Measurements from ENCODE around the gene FLAD1.

The FLAD1 gene

DNA sequence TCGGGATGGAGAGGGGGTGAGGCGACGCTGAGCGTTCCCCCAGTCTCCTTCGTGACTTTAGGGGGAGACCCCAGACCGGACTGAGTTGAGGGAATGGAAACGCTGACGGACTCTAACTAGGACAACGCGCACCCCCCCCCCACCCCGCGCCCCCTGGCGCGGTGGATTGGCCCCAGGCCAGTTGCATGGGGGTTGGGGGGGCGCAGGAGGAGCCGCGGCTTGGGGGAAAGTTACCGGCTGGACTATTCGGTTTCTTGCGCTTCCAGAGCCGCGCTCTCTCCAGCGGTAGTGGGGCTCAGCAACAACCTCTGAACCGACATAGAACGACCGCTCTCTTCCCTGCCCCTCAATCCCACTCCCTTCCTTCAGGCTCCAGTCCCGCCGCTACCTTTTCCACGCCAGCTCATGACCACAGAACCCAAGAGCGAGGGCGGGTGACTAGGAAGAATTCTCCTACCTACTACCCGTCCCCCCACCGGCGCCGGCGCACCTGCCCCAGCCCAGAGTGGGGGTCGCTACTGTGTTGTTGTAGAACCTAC, 20.2 kb downstream of the FLAD1 start:
- Histone ChIP-seq H3K9me2 (replicated peaks; ENCODE audit: low read depth, low read length) (no peaks in the 10 kb centered on the region), H3K27me3 (ENCODE audit: insufficient read depth, low read length, poor library complexity, severe bottlenecking) (no peaks in the 10 kb centered on the region), H3K79me2 (ENCODE audit: insufficient read depth, low read length) (no peaks in the 10 kb centered on the region), H3K4me2 (ENCODE audit: low read depth, low read length, poor library complexity, severe bottlenecking) (peak overlapping the region; percentile 28), H2AFZ (ENCODE audit: low read length) (no peak overlapping the region), H4K20me1 (ENCODE audit: insufficient read depth, low read length, poor library complexity, severe bottlenecking) (no peaks in the 10 kb centered on the region), H3K9me3 (ENCODE audit: insufficient read depth, low read depth, low read length) (no peaks in the 10 kb centered on the region), H3F3A (ENCODE audit: low read depth) (peaks cover 15% of the 10 kb centered on the region), H3K36me3 (ENCODE audit: insufficient read depth, low read length) (no peaks in the 10 kb centered on the region), H3K9ac (ENCODE audit: low read depth, low read length, poor library complexity, severe bottlenecking) (no peak overlapping the region), H3K4me3 (ENCODE audit: low read length, poor library complexity, severe bottlenecking) (no peak overlapping the region), H3K4me1 (ENCODE audit: insufficient read depth, low read length, poor library complexity, severe bottlenecking) (peaks cover 38% of the 10 kb centered on the region)
- TF ChIP-seq, protein P1, sequence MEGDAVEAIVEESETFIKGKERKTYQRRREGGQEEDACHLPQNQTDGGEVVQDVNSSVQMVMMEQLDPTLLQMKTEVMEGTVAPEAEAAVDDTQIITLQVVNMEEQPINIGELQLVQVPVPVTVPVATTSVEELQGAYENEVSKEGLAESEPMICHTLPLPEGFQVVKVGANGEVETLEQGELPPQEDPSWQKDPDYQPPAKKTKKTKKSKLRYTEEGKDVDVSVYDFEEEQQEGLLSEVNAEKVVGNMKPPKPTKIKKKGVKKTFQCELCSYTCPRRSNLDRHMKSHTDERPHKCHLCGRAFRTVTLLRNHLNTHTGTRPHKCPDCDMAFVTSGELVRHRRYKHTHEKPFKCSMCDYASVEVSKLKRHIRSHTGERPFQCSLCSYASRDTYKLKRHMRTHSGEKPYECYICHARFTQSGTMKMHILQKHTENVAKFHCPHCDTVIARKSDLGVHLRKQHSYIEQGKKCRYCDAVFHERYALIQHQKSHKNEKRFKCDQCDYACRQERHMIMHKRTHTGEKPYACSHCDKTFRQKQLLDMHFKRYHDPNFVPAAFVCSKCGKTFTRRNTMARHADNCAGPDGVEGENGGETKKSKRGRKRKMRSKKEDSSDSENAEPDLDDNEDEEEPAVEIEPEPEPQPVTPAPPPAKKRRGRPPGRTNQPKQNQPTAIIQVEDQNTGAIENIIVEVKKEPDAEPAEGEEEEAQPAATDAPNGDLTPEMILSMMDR (conservative IDR thresholded peaks at IDR 0.05; ENCODE audit: low read length), result no peak
- TF ChIP-seq EZH2phosphoT487 (IDR thresholded peaks at IDR 0.05; ENCODE audit: borderline replicate concordance), result no peak

DNA sequence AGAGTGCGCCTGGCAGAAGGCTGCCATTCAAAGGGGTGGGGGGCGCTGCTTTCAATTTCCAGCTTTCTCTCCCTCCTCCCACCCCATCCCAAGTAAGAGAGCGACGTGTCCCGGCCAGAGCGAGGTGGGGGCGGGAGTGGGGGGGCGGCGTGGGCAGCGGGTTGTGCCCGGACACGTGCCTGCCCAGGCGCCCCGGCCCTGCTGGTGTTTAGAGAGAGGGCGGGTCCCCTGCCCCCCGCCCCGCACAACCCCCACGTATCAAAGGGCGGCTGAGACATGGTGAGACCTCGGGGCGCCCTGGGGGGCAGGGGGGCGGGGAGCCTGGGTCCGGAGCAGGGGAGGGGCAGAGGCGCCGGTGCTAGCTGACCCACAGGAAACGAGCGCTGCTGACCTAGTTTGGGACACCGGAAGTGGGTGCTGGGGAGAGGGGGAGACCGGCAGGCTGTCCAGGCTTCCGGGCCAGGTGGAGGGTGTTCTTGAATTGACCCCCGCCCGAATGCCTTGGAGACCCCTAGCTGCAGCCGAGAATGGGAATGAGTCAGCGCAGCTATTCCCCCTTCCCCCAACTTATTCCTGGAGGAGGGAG, 20.7 kb downstream of the FLAD1 start:
- TF ChIP-seq EZH2phosphoT487 (IDR thresholded peaks at IDR 0.05; ENCODE audit: borderline replicate concordance), result no peak
- TF ChIP-seq, protein P1 (conservative IDR thresholded peaks at IDR 0.05; ENCODE audit: low read length), result no peak
- Histone ChIP-seq H4K20me1 (ENCODE audit: insufficient read depth, low read length, poor library complexity, severe bottlenecking) (no peaks in the 10 kb centered on the region), H3K9ac (ENCODE audit: low read depth, low read length, poor library complexity, severe bottlenecking) (peak overlapping the region; percentile 58), H3K4me2 (ENCODE audit: low read depth, low read length, poor library complexity, severe bottlenecking) (peak overlapping the region; percentile 57), H3K79me2 (ENCODE audit: insufficient read depth, low read length) (no peaks in the 10 kb centered on the region), H3K36me3 (ENCODE audit: insufficient read depth, low read length) (no peaks in the 10 kb centered on the region), H3K27me3 (ENCODE audit: insufficient read depth, low read length, poor library complexity, severe bottlenecking) (no peaks in the 10 kb centered on the region), H3K4me3 (ENCODE audit: low read length, poor library complexity, severe bottlenecking) (peak overlapping the region; percentile 12), H3K9me3 (ENCODE audit: insufficient read depth, low read depth, low read length) (no peaks in the 10 kb centered on the region), H3K4me1 (ENCODE audit: insufficient read depth, low read length, poor library complexity, severe bottlenecking) (peaks cover 43% of the 10 kb centered on the region), H3K9me2 (replicated peaks; ENCODE audit: low read depth, low read length) (no peaks in the 10 kb centered on the region), H2AFZ (ENCODE audit: low read length) (no peak overlapping the region), H3F3A (ENCODE audit: low read depth) (peaks cover 15% of the 10 kb centered on the region)

DNA sequence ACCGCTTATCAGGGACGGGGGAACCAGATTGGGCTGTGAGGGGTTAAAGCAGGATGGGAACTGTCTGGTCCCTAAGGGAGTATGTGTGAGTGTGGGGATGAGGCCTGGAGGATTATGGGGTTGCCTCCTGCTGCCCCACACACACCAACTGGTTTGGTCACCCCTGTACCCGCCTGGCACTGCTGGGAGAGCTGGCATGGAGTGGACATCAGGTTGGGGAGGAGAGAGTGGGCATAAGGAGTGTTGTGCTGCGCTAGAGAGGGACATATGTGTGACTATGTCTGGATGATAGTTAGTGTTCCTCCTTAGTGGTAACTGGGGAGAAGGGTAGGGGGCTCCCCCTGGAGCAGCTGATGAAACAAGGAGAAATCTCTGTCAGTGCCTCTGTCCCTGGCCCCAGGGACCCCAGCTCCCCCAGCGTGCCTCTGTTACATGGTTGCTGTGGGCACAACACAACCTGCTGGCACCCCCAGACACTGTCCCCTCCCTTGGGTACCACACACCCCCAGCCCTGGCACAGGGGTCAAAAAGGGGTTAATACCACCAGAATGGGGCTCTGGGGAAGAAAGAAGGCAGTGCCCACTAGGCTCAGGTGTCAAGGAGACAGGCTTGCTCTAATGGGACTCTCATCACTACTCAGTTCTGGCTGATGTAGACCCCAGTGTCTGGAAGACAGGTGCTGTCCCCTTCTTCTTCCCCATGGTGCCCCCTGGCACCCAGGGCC, 21.4 kb downstream of the FLAD1 start:
- Histone ChIP-seq H3K9me2 (replicated peaks; ENCODE audit: low read depth, low read length) (no peaks in the 10 kb centered on the region), H4K20me1 (ENCODE audit: insufficient read depth, low read length, poor library complexity, severe bottlenecking) (no peaks in the 10 kb centered on the region), H3K4me3 (ENCODE audit: low read length, poor library complexity, severe bottlenecking) (peak overlapping the region; percentile 12), H3K27me3 (ENCODE audit: insufficient read depth, low read length, poor library complexity, severe bottlenecking) (no peaks in the 10 kb centered on the region), H3K9me3 (ENCODE audit: insufficient read depth, low read depth, low read length) (no peaks in the 10 kb centered on the region), H3K4me1 (ENCODE audit: insufficient read depth, low read length, poor library complexity, severe bottlenecking) (peaks cover 44% of the 10 kb centered on the region), H3K36me3 (ENCODE audit: insufficient read depth, low read length) (no peaks in the 10 kb centered on the region), H3F3A (ENCODE audit: low read depth) (peaks cover 12% of the 10 kb centered on the region; the same call in 1 of the 2 replicates), H2AFZ (ENCODE audit: low read length) (no peak overlapping the region), H3K4me2 (ENCODE audit: low read depth, low read length, poor library complexity, severe bottlenecking) (peak overlapping the region; percentile 57), H3K9ac (ENCODE audit: low read depth, low read length, poor library complexity, severe bottlenecking) (peak overlapping the region; percentile 58), H3K79me2 (ENCODE audit: insufficient read depth, low read length) (no peaks in the 10 kb centered on the region)
- TF ChIP-seq, protein P1 (conservative IDR thresholded peaks at IDR 0.05; ENCODE audit: low read length), result no peak
- TF ChIP-seq EZH2phosphoT487 (IDR thresholded peaks at IDR 0.05; ENCODE audit: borderline replicate concordance), result no peak
